GM23248 (cell line): Measurements from ENCODE around the gene MCEMP1.

Experiments used
- EZH2 ChIP-seq: fragments of 200-600 bp; sonication (generic); IDR thresholded peaks from 2 replicates; pipeline ENCODE4 v1.6.1; 2018; ENCODE audit warnings: antibody characterized with exemption, mild to moderate bottlenecking; ENCODE audit not compliant: insufficient read depth, poor library complexity, severe bottlenecking
- EZH2phosphoT487 ChIP-seq: fragments of 200-600 bp; sonication (generic); IDR thresholded peaks from 2 replicates; pipeline ENCODE4 v1.6.1; 2018; ENCODE audit warnings: antibody characterized with exemption, moderate library complexity, mild to moderate bottlenecking, low read depth; ENCODE audit not compliant: insufficient read depth

GRCh38 chr19:7643031-7643415, 33.9 kb upstream of the MCEMP1 start:
- TF ChIP-seq EZH2: no peak
- no peak for TF ChIP-seq EZH2phosphoT487
